WERI-Rb-1 (cell line): ENCODE data around the gene SLC4A1AP.

Source experiments
- DNase-seq: peaks from one replicate; pipeline ENCODE4 v3.0.0-alpha.2; 2020
- H3K27ac ChIP-seq: fragments of 250-450 bp; sonication (Bioruptor Pico); 2 replicates; pipeline ENCODE4 v1.5.1; 2020; ENCODE audit warnings: mild to moderate bottlenecking, moderate library complexity
- H3K27me3 ChIP-seq: fragments of 250-450 bp; sonication (Bioruptor Pico); 2 replicates; pipeline ENCODE4 v1.5.1; 2021; ENCODE audit warnings: mild to moderate bottlenecking, low read depth, moderate library complexity; ENCODE audit not compliant: insufficient read depth, severe bottlenecking
- H3K36me3 ChIP-seq: fragments of 250-450 bp; sonication (Bioruptor Pico); 2 replicates; pipeline ENCODE4 v1.5.1; 2020; ENCODE audit warnings: mild to moderate bottlenecking, moderate library complexity
- H3K4me3 ChIP-seq: 2 replicates; pipeline ENCODE4 v1.5.1; 2011; ENCODE audit warnings: low read depth, mild to moderate bottlenecking, control low read depth, low read length
- H3K9me3 ChIP-seq: fragments of 250-450 bp; sonication (Bioruptor Pico); 2 replicates; pipeline ENCODE4 v1.5.1; 2021; ENCODE audit warnings: mild to moderate bottlenecking, moderate library complexity; ENCODE audit not compliant: severe bottlenecking
- CTCF ChIP-seq: IDR thresholded peaks from 2 replicates; pipeline ENCODE4 v1.5.1; 2011; ENCODE audit warnings: low read depth, mild to moderate bottlenecking, control low read depth, inconsistent platforms, low read length

SLC4A1AP gene

GRCh38 chr2:27636766-27637165 lies 26.9 kb upstream of the SLC4A1AP start:
- Histone ChIP-seq H3K36me3 (peaks cover 95% of the 10 kb centered on the region), H3K27ac (no peak overlapping the region), H3K27me3 (no peaks in the 10 kb centered on the region), H3K9me3 (no peaks in the 10 kb centered on the region), H3K4me3 (no peak overlapping the region)
- no peak for TF ChIP-seq CTCF
- DNase-seq: no peak

- Histone ChIP-seq H3K9me3 (no peaks in the 10 kb centered on the region), H3K27ac (no peak overlapping the region), H3K27me3 (no peaks in the 10 kb centered on the region), H3K36me3 (peaks cover 90% of the 10 kb centered on the region), H3K4me3 (no peak overlapping the region)
- no peak for TF ChIP-seq CTCF
- no peak for DNase-seq
Measured at GRCh38 chr2:27638037-27638637, 25.6 kb upstream of the SLC4A1AP start.

GRCh38 chr2:27638709-27639108 lies 25.0 kb upstream of the SLC4A1AP start:
- Histone ChIP-seq H3K9me3 (no peaks in the 10 kb centered on the region), H3K4me3 (no peak overlapping the region), H3K36me3 (peaks cover 89% of the 10 kb centered on the region), H3K27me3 (no peaks in the 10 kb centered on the region), H3K27ac (no peak overlapping the region)
- TF ChIP-seq CTCF: no peak
- no peak for DNase-seq

- Histone ChIP-seq H3K27me3 (no peaks in the 10 kb centered on the region), H3K4me3 (no peak overlapping the region), H3K36me3 (peaks cover 84% of the 10 kb centered on the region), H3K27ac (no peak overlapping the region; the same call in 1 of the 2 replicates), H3K9me3 (no peaks in the 10 kb centered on the region)
- no peak for TF ChIP-seq CTCF
- no peak for DNase-seq
Measured at GRCh38 chr2:27640722-27641245, 22.9 kb upstream of the SLC4A1AP start.

GRCh38 chr2:27645197-27645596 lies 18.5 kb upstream of the SLC4A1AP start:
- TF ChIP-seq CTCF: no peak
- Histone ChIP-seq H3K36me3 (peaks cover 84% of the 10 kb centered on the region), H3K9me3 (no peaks in the 10 kb centered on the region), H3K27me3 (no peaks in the 10 kb centered on the region), H3K27ac (no peak overlapping the region), H3K4me3 (no peak overlapping the region)
- no peak for DNase-seq

- H3K27ac ChIP-seq: no peak overlapping the region
- peaks cover 72% of the 10 kb centered on the region for H3K36me3 ChIP-seq
- TF ChIP-seq CTCF: no peak
- no peak overlapping the region for H3K4me3 ChIP-seq
- H3K9me3 ChIP-seq: no peaks in the 10 kb centered on the region
- DNase-seq: no peak
- H3K27me3 ChIP-seq: no peaks in the 10 kb centered on the region
Measured at GRCh38 chr2:27647289-27647688, 16.4 kb upstream of the SLC4A1AP start.
